Measurements from ENCODE around the gene MYO9A.
"Not testable (repeated sequence)": the region's sequence is repeated elsewhere in the genome, so short reads cannot be mapped to it uniquely, and the experiment has no call there.

DNA sequence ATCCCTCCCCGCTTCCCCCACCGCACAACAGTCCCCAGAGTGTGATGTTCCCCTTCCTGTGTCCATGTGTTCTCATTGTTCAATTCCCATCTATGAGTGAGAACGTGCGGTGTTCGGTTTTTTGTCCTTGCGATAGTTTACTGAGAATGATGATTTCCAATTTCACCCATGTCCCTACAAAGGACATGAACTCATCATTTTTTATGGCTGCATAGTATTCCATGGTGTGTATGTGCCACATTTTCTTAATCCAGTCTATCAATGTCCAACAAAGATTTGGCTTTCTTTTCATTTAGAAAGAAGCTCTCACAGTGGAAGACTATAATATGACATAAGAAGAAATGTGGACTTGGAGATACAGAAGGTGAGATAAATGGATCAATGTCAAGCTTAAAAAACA is 119.2 kb downstream of the MYO9A start:
- TF ChIP-seq EP300 (IDR thresholded peaks at IDR 0.05); POLR2A (IDR thresholded peaks at IDR 0.05; ENCODE audit: low read depth): not testable (repeated sequence)
- TF ChIP-seq, protein P1, sequence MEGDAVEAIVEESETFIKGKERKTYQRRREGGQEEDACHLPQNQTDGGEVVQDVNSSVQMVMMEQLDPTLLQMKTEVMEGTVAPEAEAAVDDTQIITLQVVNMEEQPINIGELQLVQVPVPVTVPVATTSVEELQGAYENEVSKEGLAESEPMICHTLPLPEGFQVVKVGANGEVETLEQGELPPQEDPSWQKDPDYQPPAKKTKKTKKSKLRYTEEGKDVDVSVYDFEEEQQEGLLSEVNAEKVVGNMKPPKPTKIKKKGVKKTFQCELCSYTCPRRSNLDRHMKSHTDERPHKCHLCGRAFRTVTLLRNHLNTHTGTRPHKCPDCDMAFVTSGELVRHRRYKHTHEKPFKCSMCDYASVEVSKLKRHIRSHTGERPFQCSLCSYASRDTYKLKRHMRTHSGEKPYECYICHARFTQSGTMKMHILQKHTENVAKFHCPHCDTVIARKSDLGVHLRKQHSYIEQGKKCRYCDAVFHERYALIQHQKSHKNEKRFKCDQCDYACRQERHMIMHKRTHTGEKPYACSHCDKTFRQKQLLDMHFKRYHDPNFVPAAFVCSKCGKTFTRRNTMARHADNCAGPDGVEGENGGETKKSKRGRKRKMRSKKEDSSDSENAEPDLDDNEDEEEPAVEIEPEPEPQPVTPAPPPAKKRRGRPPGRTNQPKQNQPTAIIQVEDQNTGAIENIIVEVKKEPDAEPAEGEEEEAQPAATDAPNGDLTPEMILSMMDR (IDR thresholded peaks at IDR 0.05) = not testable (repeated sequence)
